Stimulated activated memory B cell treated with anti-CD40 and anti-IgM and Interleukin-4, amounts not matched to agents 10 μg/mL and 1 μg/mL and 100 μg/mL, for 72 hours (primary cell): ENCODE data around the gene DHX57.

Source experiments
- ATAC-seq: fragments of 150-1000 bp; cut with Tn5 transposase; 2 replicates; pipeline ENCODE4 v1.10.0; 2021
- H3K27ac Mint-ChIP-seq: one replicate; pipeline ENCODE4 v1.8.0; 2022; ENCODE audit warnings: mild to moderate bottlenecking, mixed read lengths
- H3K27me3 Mint-ChIP-seq: one replicate; pipeline ENCODE4 v1.8.0; 2022; ENCODE audit warnings: mixed read lengths
- H3K36me3 Mint-ChIP-seq: one replicate; pipeline ENCODE4 v1.8.0; 2022; ENCODE audit warnings: mixed read lengths
- H3K4me1 Mint-ChIP-seq: one replicate; pipeline ENCODE4 v1.8.0; 2022; ENCODE audit warnings: mixed read lengths
- H3K4me3 Mint-ChIP-seq: one replicate; pipeline ENCODE4 v1.8.0; 2022; ENCODE audit warnings: mild to moderate bottlenecking, moderate library complexity, mixed read lengths
- H3K9me3 Mint-ChIP-seq: one replicate; pipeline ENCODE4 v1.8.0; 2022; ENCODE audit warnings: mixed read lengths

DHX57 gene, protein sequence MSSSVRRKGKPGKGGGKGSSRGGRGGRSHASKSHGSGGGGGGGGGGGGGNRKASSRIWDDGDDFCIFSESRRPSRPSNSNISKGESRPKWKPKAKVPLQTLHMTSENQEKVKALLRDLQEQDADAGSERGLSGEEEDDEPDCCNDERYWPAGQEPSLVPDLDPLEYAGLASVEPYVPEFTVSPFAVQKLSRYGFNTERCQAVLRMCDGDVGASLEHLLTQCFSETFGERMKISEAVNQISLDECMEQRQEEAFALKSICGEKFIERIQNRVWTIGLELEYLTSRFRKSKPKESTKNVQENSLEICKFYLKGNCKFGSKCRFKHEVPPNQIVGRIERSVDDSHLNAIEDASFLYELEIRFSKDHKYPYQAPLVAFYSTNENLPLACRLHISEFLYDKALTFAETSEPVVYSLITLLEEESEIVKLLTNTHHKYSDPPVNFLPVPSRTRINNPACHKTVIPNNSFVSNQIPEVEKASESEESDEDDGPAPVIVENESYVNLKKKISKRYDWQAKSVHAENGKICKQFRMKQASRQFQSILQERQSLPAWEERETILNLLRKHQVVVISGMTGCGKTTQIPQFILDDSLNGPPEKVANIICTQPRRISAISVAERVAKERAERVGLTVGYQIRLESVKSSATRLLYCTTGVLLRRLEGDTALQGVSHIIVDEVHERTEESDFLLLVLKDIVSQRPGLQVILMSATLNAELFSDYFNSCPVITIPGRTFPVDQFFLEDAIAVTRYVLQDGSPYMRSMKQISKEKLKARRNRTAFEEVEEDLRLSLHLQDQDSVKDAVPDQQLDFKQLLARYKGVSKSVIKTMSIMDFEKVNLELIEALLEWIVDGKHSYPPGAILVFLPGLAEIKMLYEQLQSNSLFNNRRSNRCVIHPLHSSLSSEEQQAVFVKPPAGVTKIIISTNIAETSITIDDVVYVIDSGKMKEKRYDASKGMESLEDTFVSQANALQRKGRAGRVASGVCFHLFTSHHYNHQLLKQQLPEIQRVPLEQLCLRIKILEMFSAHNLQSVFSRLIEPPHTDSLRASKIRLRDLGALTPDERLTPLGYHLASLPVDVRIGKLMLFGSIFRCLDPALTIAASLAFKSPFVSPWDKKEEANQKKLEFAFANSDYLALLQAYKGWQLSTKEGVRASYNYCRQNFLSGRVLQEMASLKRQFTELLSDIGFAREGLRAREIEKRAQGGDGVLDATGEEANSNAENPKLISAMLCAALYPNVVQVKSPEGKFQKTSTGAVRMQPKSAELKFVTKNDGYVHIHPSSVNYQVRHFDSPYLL (N-terminal part only)

GRCh38 chr2:38875576-38876367 lies at the start of gene DHX57, which contains the start of gene MORN2:
DHX57 (minus strand) TSS chr2:38875934; CDS start chr2:38868405, 7,529 bp downstream.
MORN2 (plus strand) TSS chr2:38875976.
- ATAC-seq = peak; percentile 99
- peaks cover 9% of the 10 kb centered on the region for H3K9me3 Mint-ChIP-seq
- H3K27ac Mint-ChIP-seq = peak within 1 kb of the TSS; percentile 90
- H3K4me1 Mint-ChIP-seq = peaks cover 39% of the 10 kb centered on the region
- H3K4me3 Mint-ChIP-seq = peak within 1 kb of the TSS; percentile 94
- no peaks in the 10 kb centered on the region for H3K27me3 Mint-ChIP-seq
- peaks cover 26% of the 10 kb centered on the region for H3K36me3 Mint-ChIP-seq

DNA sequence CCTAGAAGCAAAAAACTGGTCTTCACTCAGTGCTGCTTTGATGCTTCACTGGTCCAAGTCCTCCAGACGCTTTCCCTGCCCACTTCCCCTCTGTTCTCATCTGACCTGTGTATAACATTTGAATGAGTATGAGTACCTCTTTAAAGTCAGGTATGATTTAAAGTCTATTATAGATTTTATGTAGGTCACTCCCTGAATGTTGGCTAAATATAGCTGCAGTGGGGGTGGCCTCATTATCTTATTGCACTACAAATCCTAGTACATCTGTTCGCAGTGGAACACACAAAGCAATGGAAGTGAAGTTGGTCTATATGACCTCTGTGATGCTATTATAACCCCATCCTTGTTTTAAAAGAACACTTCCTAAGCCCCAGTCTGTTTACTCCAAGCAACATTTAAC lies 47.2 kb upstream of the DHX57 start:
- H3K27ac Mint-ChIP-seq = no peak overlapping the region
- no peaks in the 10 kb centered on the region for H3K27me3 Mint-ChIP-seq
- no peak for ATAC-seq

GRCh38 chr2:38922389-38922788 lies 46.7 kb upstream of the DHX57 start:
- no peaks in the 10 kb centered on the region for H3K9me3 Mint-ChIP-seq
- no peak for ATAC-seq
- no peaks in the 10 kb centered on the region for H3K4me1 Mint-ChIP-seq
- H3K36me3 Mint-ChIP-seq = no peaks in the 10 kb centered on the region
- H3K27me3 Mint-ChIP-seq = no peaks in the 10 kb centered on the region
- H3K4me3 Mint-ChIP-seq = no peak overlapping the region
- no peak overlapping the region for H3K27ac Mint-ChIP-seq

More for the DNA sequence above, 47.2 kb upstream of the DHX57 start:
- Mint-ChIP-seq H3K4me3 (no peak overlapping the region), H3K4me1 (no peaks in the 10 kb centered on the region), H3K9me3 (no peaks in the 10 kb centered on the region), H3K36me3 (no peaks in the 10 kb centered on the region)

DNA sequence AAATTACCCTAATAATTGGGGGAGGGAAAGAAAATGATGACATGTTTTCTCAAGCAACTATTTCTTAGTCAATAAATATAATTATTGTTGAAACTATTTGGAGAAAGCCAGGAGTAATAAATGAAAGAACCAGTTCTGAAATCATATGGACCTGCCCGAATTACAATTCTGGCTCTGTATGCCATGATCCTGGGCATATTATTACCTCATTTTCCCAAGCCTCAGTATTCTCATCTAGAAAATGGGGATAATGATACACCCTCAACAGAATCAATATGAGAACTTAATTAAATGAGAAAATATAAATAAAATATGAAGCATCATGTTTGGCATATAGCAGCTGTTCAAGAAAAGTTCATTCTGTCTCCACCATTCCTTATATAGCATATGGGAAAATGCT lies 36.9 kb upstream of the DHX57 start:
- Mint-ChIP-seq H3K4me1 (peaks cover 11% of the 10 kb centered on the region), H3K27me3 (no peaks in the 10 kb centered on the region), H3K36me3 (no peaks in the 10 kb centered on the region), H3K27ac (no peak overlapping the region), H3K4me3 (no peak overlapping the region), H3K9me3 (no peaks in the 10 kb centered on the region)
- no peak for ATAC-seq

DNA sequence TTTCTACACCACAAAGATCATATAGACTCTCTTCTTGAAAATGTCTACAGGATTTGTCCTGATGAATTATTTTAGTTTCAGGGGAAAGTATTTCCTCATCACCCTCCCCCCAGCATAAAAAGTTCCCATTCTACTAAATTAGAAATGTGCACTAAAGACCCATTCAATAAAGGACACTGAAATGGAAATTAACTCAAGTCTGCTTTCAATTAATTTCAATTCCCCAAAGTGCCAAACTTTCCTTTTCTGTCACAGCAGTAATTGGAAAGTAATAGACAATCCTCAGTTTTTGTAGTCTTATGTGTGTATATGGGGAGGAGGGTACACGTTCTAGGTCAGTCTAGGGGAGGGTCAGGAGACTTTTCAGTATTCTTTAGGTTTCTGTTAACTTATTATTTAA lies 35.5 kb upstream of the DHX57 start:
- Mint-ChIP-seq H3K27me3 (no peaks in the 10 kb centered on the region), H3K4me1 (peaks cover 11% of the 10 kb centered on the region), H3K9me3 (no peaks in the 10 kb centered on the region), H3K27ac (no peak overlapping the region), H3K36me3 (no peaks in the 10 kb centered on the region), H3K4me3 (no peak overlapping the region)
- no peak for ATAC-seq

DNA sequence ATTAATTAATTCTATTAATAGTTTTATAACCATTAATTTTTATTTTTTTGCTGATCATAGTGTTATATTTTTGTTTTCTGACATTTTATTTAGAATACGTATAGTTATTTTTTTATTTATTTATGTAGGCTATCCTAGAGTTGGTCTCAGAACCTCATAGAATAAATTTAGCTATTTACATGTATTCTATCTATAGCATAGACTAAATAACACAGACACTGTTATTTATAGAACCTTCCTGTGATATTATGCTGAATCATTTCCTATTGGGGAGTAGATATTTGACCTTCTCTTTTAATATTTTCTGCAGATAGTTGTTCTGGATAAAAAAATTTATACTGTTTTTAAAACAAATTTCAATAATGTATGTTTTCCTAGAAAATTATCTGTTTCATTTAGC lies 34.1 kb upstream of the DHX57 start:
- Mint-ChIP-seq H3K27ac (no peak overlapping the region), H3K9me3 (no peaks in the 10 kb centered on the region), H3K4me3 (no peak overlapping the region), H3K4me1 (peaks cover 11% of the 10 kb centered on the region), H3K27me3 (no peaks in the 10 kb centered on the region), H3K36me3 (no peaks in the 10 kb centered on the region)
- ATAC-seq = no peak

DNA sequence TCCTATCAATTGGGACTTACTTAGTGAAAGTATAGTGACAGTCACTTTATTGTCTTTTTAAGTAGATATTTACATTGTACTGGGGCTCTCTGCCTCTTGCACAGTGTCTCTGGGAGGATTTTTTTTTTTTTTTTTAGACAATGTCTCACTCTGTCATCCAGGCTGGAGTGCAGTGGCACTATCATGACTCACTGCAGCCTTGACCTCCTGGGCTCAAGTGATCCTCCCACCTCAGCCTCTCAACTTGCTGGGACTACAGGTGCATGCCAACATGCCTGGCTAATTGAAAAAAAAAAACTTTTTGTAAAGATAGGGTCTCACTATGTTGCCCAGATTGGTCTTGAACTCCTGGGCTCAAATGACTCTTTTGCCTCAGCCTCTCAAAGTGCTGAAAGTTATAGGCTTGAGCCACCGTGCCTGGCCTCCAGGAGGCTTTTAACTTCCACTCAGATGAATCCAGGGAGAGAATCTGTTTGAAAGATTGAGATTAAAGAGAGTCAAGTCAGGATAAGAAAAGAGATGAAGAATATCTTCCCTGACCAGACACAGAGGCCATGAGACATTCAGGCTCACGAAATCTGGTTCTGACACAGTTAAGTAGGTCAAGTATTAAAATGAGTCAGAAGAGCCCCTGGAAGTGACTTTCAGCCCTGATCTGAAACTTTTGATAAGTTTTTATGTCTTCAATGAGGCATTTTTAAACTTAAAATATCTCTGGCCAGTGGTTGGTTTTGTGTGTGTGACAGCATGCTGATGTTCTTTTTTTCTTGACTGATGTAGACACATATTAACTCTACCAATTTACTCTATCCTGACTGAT lies 32.2 kb upstream of the DHX57 start:
- Mint-ChIP-seq H3K27ac (peak overlapping the region; percentile 50), H3K36me3 (no peaks in the 10 kb centered on the region), H3K4me1 (peaks cover 11% of the 10 kb centered on the region), H3K27me3 (no peaks in the 10 kb centered on the region), H3K4me3 (no peak overlapping the region), H3K9me3 (no peaks in the 10 kb centered on the region)
- ATAC-seq = peak; percentile 77

GRCh38 chr2:38907242-38907641 lies 31.5 kb upstream of the DHX57 start:
- no peaks in the 10 kb centered on the region for H3K36me3 Mint-ChIP-seq
- no peaks in the 10 kb centered on the region for H3K9me3 Mint-ChIP-seq
- H3K27ac Mint-ChIP-seq = no peak overlapping the region
- peaks cover 11% of the 10 kb centered on the region for H3K4me1 Mint-ChIP-seq
- no peaks in the 10 kb centered on the region for H3K27me3 Mint-ChIP-seq
- no peak for ATAC-seq
- H3K4me3 Mint-ChIP-seq = no peak overlapping the region

DNA sequence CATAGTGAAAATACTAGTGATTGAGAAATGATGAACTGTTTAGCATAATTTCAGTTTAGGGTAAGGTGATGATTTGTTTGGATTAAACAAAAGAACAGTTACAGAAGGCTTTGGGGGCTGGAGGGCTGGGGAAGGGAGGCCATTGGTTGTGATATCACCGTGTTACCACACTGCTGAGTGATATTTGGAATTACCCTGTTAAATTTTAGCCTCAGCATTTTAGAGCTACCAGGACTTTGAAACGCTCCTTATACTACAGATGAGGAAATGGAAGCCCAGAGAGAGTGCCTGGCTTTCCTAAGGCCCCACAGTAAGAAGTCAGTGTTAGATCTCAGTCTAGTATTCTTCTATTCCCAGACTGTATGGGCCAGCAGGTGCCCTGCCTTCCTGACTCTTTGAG lies 29.5 kb upstream of the DHX57 start:
- H3K4me1 Mint-ChIP-seq = peaks cover 11% of the 10 kb centered on the region
- H3K27ac Mint-ChIP-seq = no peak overlapping the region
- no peak overlapping the region for H3K4me3 Mint-ChIP-seq
- no peaks in the 10 kb centered on the region for H3K27me3 Mint-ChIP-seq
- ATAC-seq = no peak
- no peaks in the 10 kb centered on the region for H3K36me3 Mint-ChIP-seq
- no peaks in the 10 kb centered on the region for H3K9me3 Mint-ChIP-seq

DNA sequence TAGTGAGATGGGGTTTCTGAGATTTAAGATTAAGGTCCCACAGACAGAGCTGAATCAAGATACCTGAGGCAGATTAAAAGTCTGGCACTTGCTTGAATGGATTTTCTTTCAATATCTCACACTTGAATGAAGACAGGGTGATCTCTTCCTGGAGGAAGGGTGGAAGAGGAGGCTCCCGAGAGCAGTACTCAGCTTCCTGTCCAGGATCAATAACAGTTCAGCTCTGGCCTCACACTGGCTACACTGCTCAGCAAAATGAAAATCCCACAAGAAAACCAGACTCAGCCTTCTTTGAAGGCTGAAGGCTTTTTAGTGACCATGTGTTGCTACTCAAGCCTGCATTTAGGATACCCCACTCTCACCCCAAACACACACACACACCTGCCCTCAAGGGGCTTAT lies 25.0 kb upstream of the DHX57 start:
- peaks cover 18% of the 10 kb centered on the region for H3K27me3 Mint-ChIP-seq
- no peaks in the 10 kb centered on the region for H3K36me3 Mint-ChIP-seq
- no peaks in the 10 kb centered on the region for H3K9me3 Mint-ChIP-seq
- no peak overlapping the region for H3K4me3 Mint-ChIP-seq
- H3K4me1 Mint-ChIP-seq = no peaks in the 10 kb centered on the region
- no peak for ATAC-seq
- no peak overlapping the region for H3K27ac Mint-ChIP-seq

GRCh38 chr2:38898256-38898655 lies 22.5 kb upstream of the DHX57 start:
- no peak for ATAC-seq
- Mint-ChIP-seq H3K4me3 (no peak overlapping the region), H3K9me3 (no peaks in the 10 kb centered on the region), H3K36me3 (no peaks in the 10 kb centered on the region), H3K4me1 (no peaks in the 10 kb centered on the region), H3K27me3 (peaks cover 18% of the 10 kb centered on the region), H3K27ac (no peak overlapping the region)

GRCh38 chr2:38892819-38893218 lies 17.1 kb upstream of the DHX57 start:
- no peak overlapping the region for H3K4me3 Mint-ChIP-seq
- no peaks in the 10 kb centered on the region for H3K36me3 Mint-ChIP-seq
- no peak overlapping the region for H3K27ac Mint-ChIP-seq
- ATAC-seq = no peak
- H3K27me3 Mint-ChIP-seq = peaks cover 13% of the 10 kb centered on the region
- H3K9me3 Mint-ChIP-seq = no peaks in the 10 kb centered on the region
- no peaks in the 10 kb centered on the region for H3K4me1 Mint-ChIP-seq

- Mint-ChIP-seq H3K36me3 (no peaks in the 10 kb centered on the region), H3K4me3 (no peak within 1 kb of the TSS), H3K27me3 (no peaks in the 10 kb centered on the region), H3K4me1 (no peaks in the 10 kb centered on the region), H3K27ac (no peak within 1 kb of the TSS), H3K9me3 (no peaks in the 10 kb centered on the region)
- no peak for ATAC-seq
Measured at GRCh38 chr2:38889575-38889974, 13.8 kb upstream of the DHX57 start, which contains the start of gene ARHGEF33. ARHGEF33 (plus strand) TSS chr2:38889875; CDS start chr2:38919448, 29,573 bp downstream.

- Mint-ChIP-seq H3K4me1 (no peaks in the 10 kb centered on the region), H3K4me3 (no peak overlapping the region), H3K27me3 (no peaks in the 10 kb centered on the region), H3K36me3 (no peaks in the 10 kb centered on the region), H3K27ac (no peak overlapping the region), H3K9me3 (no peaks in the 10 kb centered on the region)
- ATAC-seq = no peak
Measured at GRCh38 chr2:38889045-38889444, 13.3 kb upstream of the DHX57 start.
